Stomach (tissue), 9 donors: ENCODE measurements around the gene PCP4. TPM values are rescaled to one million over a fixed set of nuclear protein-coding genes. Genes with fewer than 3 reads are reported as not detected.

Experiments used
- DNase-seq, 2 donors: peaks; one replicate each; pipeline versions ENCODE4 v3.0.0 to v3.0.0-alpha.2; 2013 to 2019
- H3K27ac ChIP-seq, 5 donors: fragments of 200-600 bp in 4 of 5; sonication (generic) in 4 of 5; one replicate each; pipeline ENCODE4 v1.5.1; 2013 to 2019; ENCODE audit warnings: mild to moderate bottlenecking in 1 of 5, moderate library complexity in 1 of 5
- H3K27me3 ChIP-seq, 3 donors: fragments of 200-600 bp; sonication (generic); one replicate each; pipeline ENCODE4 v1.5.1; 2017 to 2019; ENCODE audit warnings: mixed run types in 1 of 3
- H3K36me3 ChIP-seq, 4 donors: fragments of 200-600 bp; sonication (generic); 1 replicate in 3 of 4; 2 replicates in 1 of 4; pipeline ENCODE4 v1.5.1; 2016 to 2019
- H3K4me1 ChIP-seq, 4 donors: fragments of 200-600 bp; sonication (generic); one replicate each; pipeline ENCODE4 v1.5.1; 2016 to 2019
- H3K4me3 ChIP-seq, 4 donors: fragments of 200-600 bp; sonication (generic) in 3 of 4; one replicate each; pipeline ENCODE4 v1.5.1; 2016 to 2019; ENCODE audit warnings: mild to moderate bottlenecking in 1 of 4
- H3K9me3 ChIP-seq, 4 donors: fragments of 200-600 bp; sonication (generic); one replicate each; pipeline ENCODE4 v1.5.1; 2016 to 2019
- EP300 ChIP-seq: sonication (generic); formaldehyde crosslinking; IDR thresholded peaks from one replicate; pipeline ENCODE4 v1.6.1; 2017; ENCODE audit warnings: antibody characterized with exemption
- POLR2A ChIP-seq, 4 donors: fragments of 450-650 bp; IDR thresholded peaks; one replicate each; pipeline ENCODE4 v1.6.1; 2016; ENCODE audit warnings: antibody characterized with exemption in 4 of 4, control low read depth in 2 of 4, mild to moderate bottlenecking in 1 of 4, moderate library complexity in 1 of 4
- POLR2AphosphoS5 ChIP-seq, 3 donors: sonication (generic); formaldehyde crosslinking; IDR thresholded peaks; one replicate each; pipeline ENCODE4 v1.6.1; 2016; ENCODE audit warnings: antibody characterized with exemption in 3 of 3
- whole genome bisulfite sequencing, 5 donors: extraction: QIAGEN DNeasy Blood & Tissue Kit in 3 of 5; methylation state at CpG; one replicate each; pipeline versions ENCODE4 v1.1.5 to v1.1.7; 2013 to 2018; 5-methylcytosine and 5-hydroxymethylcytosine counted together
- intact Hi-C: fragments of 100-400 bp; cut with DNase I; formaldehyde crosslinking; loops from one replicate; pipeline ENCODE4 v1.15.1; 2023; ENCODE audit warnings: low total_unique reads
- polyA plus RNA-seq, 3 donors: library from polyadenylated mRNA; stranded (reverse); fragments of 200-250 nt; gene quantifications; one replicate each; pipeline ENCODE4 v1.2.3, GENCODE V29; 2013
- total RNA-seq, 5 donors: library from RNA; depleted of rRNA; stranded (reverse); fragments of >200 nt; gene quantifications; one replicate each; pipeline versions ENCODE4 v1.1.0 to v1.2.3, GENCODE V29; 2014 to 2016
- TF ChIP-seq, protein P1 (sequence below), 7 experiments: fragments of 450-650 bp in 4 of 7; fragments of 200-600 bp in 3 of 7; sonication (generic) in 3 of 7; IDR thresholded peaks; one replicate each; pipeline ENCODE4 v1.5.1; 2016 to 2019; ENCODE audit warnings: antibody characterized with exemption in 7 of 7, control low read depth in 2 of 7, mild to moderate bottlenecking in 1 of 7
- donor health status: healthy with polysubstance abuse.
- donor health status: Bipolar disorder and iron deficiency.
- donor health status: healthy.

PCP4 gene
- total and polyA plus RNA-seq, 8 donors, result 1.2 to 29.9 (median 2.0) TPM; not detected in 2

DNA sequence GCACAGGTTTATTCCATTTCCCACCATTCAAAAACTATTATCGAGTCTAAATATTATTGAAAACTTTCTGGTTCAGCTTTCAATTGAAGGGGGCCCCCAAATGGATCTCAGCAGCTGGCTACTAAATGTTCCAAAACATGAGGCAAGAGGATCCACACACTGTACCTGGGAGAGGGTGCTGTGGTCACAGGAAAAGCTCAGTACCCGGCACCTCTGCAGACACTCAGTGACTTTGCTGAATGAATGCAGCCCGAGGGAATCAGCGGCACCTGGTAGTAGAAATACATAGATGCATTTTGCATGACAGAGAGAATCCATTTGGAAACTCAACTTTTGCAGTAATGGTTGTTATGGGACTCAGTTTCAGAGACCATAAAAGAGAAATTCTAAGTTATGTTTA is 89.3 kb downstream of the PCP4 start:
- no peak overlapping the region for H3K27ac ChIP-seq
- DNase-seq, result no peak

DNA sequence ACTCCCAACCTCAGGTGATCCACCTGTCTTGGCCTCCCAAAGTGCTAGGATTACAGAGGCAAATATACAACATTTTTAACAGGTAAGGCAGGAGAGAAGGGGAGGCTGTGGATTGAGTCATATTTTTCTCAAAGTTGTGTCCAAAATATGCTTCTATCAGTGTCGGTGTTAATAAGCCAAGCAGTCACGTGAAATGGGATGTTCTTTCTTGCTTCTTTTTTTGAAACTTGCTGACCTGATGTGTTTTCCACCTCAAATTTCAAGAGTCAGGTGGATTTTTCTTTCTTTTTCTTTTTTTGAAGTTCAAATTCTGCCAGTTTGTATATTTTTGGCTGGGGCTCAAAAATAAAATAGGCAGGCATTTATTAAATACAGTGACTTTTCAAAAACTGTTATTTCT is 91.5 kb downstream of the PCP4 start:
- WGBS, 5 donors, result 83 to 93% (median 92%) methylated on average over 2 of the region's 2 CpGs
- no peak for TF ChIP-seq POLR2AphosphoS5 (IDR thresholded peaks at IDR 0.05)
- TF ChIP-seq EP300, result no peak
- no peak for TF ChIP-seq POLR2A (IDR thresholded peaks at IDR 0.05)
- TF ChIP-seq, protein P1, sequence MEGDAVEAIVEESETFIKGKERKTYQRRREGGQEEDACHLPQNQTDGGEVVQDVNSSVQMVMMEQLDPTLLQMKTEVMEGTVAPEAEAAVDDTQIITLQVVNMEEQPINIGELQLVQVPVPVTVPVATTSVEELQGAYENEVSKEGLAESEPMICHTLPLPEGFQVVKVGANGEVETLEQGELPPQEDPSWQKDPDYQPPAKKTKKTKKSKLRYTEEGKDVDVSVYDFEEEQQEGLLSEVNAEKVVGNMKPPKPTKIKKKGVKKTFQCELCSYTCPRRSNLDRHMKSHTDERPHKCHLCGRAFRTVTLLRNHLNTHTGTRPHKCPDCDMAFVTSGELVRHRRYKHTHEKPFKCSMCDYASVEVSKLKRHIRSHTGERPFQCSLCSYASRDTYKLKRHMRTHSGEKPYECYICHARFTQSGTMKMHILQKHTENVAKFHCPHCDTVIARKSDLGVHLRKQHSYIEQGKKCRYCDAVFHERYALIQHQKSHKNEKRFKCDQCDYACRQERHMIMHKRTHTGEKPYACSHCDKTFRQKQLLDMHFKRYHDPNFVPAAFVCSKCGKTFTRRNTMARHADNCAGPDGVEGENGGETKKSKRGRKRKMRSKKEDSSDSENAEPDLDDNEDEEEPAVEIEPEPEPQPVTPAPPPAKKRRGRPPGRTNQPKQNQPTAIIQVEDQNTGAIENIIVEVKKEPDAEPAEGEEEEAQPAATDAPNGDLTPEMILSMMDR (IDR thresholded peaks at IDR 0.05), result no peak
- Histone ChIP-seq H3K9me3 (peaks cover 3 to 21% (median 6%) of the 10 kb centered on the region in 4 donors), H3K27ac (no peak overlapping the region), H3K4me1 (no peaks in the 10 kb centered on the region), H3K27me3 (no peaks in the 10 kb centered on the region), H3K4me3 (no peak overlapping the region), H3K36me3 (no peaks in the 10 kb centered on the region)
- DNase-seq, result no peak
- intact Hi-C loops, result no loop called here

More for the DNA sequence above, 89.3 kb downstream of the PCP4 start:
- H3K4me3 ChIP-seq, result no peak overlapping the region
- no peaks in the 10 kb centered on the region for H3K4me1 ChIP-seq
- peaks cover 3 to 21% (median 6%) of the 10 kb centered on the region in 4 donors for H3K9me3 ChIP-seq
- intact Hi-C loops, result no loop called here
- TF ChIP-seq POLR2AphosphoS5 (IDR thresholded peaks at IDR 0.05) (no peak), POLR2A (IDR thresholded peaks at IDR 0.05) (no peak), EP300 (no peak)
- TF ChIP-seq, protein P1 (IDR thresholded peaks at IDR 0.05), result no peak
- peaks cover 0 to 2% (median 0%) of the 10 kb centered on the region in 3 donors for H3K27me3 ChIP-seq
- WGBS, 5 donors, result 85 to 94% (median 88%) methylated on average over 4 of the region's 4 CpGs
- H3K36me3 ChIP-seq, result no peaks in the 10 kb centered on the region

DNA sequence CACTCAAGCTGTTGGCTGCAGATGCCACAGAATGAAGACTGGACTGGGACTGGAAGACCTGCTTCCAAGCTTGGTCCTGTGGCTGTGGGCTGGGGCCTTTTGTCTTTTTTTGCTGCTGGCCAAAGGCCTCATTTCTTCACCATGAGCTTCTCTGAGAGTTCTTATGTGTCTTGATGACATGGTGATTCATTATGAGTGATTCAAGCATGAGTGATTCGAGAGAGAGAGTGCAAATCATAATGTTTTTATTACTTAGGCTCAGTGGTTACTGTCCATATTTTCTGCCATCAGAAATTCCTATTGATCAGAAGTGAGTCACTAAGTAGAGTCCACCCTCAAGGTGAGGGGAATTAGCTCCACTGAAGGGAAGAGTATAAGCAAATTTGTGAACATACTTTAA is 94.0 kb downstream of the PCP4 start:
- TF ChIP-seq, protein P1 (IDR thresholded peaks at IDR 0.05), result no peak
- TF ChIP-seq POLR2AphosphoS5 (IDR thresholded peaks at IDR 0.05) (no peak), EP300 (no peak), POLR2A (IDR thresholded peaks at IDR 0.05) (no peak)
- Histone ChIP-seq H3K9me3 (peaks cover 3 to 21% (median 6%) of the 10 kb centered on the region in 4 donors), H3K4me1 (no peaks in the 10 kb centered on the region), H3K27ac (no peak overlapping the region), H3K27me3 (no peaks in the 10 kb centered on the region), H3K4me3 (no peak overlapping the region), H3K36me3 (no peaks in the 10 kb centered on the region)
- 57 to 83% (median 75%) methylated on average over 1 of the region's 1 CpG for WGBS, 5 donors
- intact Hi-C loops, result no loop called here
- DNase-seq, result no peak

DNA sequence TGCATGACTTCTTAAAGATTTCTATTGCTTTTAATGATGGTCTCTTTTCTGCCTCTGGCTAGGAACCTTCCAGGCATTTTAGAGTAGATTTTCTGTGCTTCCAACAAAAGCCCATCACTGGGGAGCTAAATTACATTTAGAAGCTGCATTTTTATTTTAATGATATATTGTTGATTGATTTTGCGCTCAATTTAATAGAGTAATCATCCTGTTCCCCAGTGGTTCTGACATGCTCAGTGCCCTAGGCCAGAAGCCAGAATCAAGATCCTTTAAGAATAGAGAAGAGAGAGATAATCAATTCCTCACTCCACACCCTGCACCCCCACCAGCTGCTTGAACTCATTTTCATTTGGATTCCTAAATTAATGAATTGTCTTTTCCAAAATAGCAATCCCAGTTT is 97.8 kb downstream of the PCP4 start:
- no peak for TF ChIP-seq EP300
- intact Hi-C loops, result no loop called here
- Histone ChIP-seq H3K9me3 (peaks cover 0 to 15% (median 5%) of the 10 kb centered on the region in 4 donors), H3K4me1 (no peaks in the 10 kb centered on the region), H3K27me3 (no peaks in the 10 kb centered on the region), H3K27ac (no peak overlapping the region), H3K36me3 (no peaks in the 10 kb centered on the region), H3K4me3 (no peak overlapping the region)
- DNase-seq, result no peak
- 61 to 100% (median 90%) methylated on average over 1 of the region's 1 CpG for WGBS, 5 donors

DNA sequence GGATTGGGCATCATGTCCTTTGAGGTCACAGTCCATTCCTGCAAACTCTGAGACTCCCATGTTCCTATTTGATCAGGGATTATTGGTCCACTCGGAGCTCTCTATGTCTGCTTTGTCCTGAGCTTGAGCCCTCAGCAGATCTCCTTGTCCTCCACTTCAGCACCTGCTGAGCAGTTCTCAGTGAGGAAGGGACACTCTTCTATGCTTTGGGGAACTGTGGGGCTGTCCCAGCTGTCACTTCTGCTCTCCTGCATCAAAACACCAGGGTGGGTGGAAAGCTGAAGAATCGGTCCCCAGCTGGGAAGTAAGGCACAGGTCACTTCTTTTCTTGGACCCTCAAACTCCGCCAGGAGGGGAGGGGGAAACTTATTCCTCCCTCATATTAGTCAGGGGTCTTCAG is 99.5 kb downstream of the PCP4 start:
- Histone ChIP-seq H3K27ac (no peak overlapping the region), H3K36me3 (no peaks in the 10 kb centered on the region), H3K27me3 (no peaks in the 10 kb centered on the region), H3K9me3 (peaks cover 0 to 4% (median 0%) of the 10 kb centered on the region in 4 donors), H3K4me1 (no peaks in the 10 kb centered on the region), H3K4me3 (no peak overlapping the region)
- DNase-seq, result no peak
- TF ChIP-seq POLR2AphosphoS5 (IDR thresholded peaks at IDR 0.05) (no peak), POLR2A (IDR thresholded peaks at IDR 0.05) (no peak), EP300 (no peak)
- intact Hi-C loops, result no loop called here
- 63 to 87% (median 79%) methylated on average over 3 of the region's 3 CpGs for WGBS, 5 donors
